ENCODE measurements around the gene PTPRT. TPM values are rescaled to one million over a fixed set of nuclear protein-coding genes. Genes with fewer than 3 reads are reported as not detected.

The PTPRT gene
- polyA plus RNA-seq, 10 donors, result 0.35 to 1.8 (median 0.64) TPM

DNA sequence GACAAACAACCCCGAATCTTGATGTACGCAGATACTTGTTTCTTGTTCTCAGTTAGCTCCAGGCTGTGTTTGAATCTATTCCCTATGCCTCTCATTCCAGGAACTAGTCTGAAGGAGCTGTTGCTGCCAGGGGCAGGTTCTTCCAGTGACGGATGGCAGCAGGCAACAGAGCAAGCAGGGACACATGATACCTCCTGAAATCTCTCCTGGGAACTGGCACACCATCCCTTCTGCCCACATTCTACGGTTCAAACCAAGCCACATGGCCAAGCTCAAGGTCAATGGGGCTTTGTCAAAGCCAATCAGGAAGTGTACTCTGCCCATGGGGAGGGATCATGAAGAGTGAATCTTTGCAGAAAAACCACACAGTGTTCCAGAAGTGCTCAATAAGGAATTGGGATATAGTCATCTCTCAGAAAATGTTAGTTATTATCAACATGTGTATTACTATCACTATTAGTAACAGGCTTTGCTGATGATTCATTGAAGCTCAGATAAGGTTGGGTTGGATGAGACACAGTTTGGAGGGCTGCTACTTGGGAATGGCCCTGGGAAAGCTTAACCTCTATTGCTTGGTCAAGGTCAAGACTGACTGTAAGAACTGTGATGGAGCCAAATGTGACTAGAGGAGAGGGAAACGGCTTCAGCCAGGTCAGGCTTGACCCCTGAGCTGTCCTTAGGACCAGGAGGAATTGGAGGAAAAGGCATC is 454.9 kb downstream of the PTPRT start:
- peak in 1 of 3 donors; percentile 27 for DNase-seq

GRCh38 chr20:42721923-42722322 is 467.8 kb downstream of the PTPRT start:
- no peak for DNase-seq

- DNase-seq, result no peak
These were observed 475.2 kb downstream of the PTPRT start for GRCh38 chr20:42714298-42715141.

GRCh38 chr20:42708266-42708665 is 481.4 kb downstream of the PTPRT start:
- DNase-seq, result no peak

- peak in 1 of 3 donors; percentile 18 for DNase-seq
These were observed 482.9 kb downstream of the PTPRT start for GRCh38 chr20:42706759-42707158.

DNA sequence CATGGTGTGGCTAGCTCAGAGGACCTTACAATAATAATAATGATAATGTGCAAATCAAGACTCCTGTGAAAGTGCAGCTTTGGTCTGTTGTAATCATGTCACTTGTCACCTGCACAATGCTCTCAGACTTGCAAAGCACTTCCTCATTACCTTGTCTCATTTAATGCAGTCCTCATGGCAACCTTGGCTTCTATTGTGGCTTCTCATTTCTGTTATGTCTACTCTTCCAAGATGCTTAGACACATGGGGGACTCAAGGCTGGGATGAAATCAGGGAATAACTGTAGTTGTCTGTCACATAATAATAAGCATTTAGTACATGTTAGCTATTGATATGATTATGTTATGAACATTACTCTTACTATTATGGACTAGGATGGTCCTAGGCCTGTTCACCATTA is 484.2 kb downstream of the PTPRT start:
- no peak for DNase-seq

DNA sequence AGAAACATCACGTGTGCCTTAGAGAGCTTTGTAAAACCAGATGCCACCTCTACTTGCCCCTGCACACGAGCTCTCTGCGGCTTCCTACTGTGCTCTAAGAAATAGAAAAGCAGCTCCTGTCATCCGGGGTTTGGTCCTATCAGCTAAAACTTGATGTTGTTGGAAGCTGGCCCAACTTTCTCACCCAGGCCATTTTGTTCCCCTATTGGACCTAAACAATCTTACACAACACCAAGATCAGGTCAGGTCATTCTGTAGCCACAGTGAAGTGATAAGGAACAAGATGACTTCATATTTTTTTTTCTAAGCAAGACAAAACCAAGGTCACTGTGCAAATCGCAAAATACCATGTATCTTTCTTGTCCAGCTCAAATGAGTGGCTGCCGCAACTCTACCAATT is 486.0 kb downstream of the PTPRT start:
- DNase-seq, result no peak

DNA sequence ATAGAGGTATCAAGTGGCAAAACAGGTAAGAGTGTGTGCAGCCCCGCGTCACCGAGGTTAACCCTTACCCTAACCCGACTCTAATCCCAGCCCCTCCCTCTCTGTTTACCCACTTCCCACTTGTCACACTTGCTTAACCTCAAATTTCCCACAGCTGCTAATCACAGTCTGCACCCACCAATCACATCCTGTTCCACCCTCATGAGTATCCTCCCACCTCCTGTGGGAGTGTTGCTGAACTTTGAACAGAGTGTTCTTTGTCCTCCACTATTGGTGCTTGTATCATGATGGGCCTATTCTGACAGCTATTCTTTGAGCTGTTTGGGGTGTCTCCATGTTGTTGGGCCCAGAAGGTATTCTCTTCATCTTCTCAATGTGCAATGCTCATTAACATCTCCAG is 487.8 kb downstream of the PTPRT start:
- DNase-seq, result no peak

DNA sequence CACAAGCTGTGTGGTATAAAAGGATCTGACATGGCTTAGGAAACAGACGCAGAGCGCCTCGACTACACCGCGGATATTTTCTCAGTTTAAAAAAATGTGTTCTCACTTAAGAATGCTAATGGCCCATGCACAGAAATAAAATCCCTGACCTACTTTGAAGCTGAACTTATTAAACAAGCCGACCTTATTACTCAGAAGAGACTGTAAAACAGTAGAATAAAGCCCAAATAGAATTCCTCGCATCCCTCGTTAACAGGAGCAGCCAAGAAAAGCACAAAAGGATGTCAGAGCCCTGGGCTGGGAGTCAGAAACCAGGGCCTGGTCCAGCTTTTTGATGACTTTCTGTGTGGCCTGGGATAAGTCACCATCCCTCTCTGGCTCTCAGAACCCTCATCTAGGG is 489.3 kb downstream of the PTPRT start:
- no peak for DNase-seq

DNA sequence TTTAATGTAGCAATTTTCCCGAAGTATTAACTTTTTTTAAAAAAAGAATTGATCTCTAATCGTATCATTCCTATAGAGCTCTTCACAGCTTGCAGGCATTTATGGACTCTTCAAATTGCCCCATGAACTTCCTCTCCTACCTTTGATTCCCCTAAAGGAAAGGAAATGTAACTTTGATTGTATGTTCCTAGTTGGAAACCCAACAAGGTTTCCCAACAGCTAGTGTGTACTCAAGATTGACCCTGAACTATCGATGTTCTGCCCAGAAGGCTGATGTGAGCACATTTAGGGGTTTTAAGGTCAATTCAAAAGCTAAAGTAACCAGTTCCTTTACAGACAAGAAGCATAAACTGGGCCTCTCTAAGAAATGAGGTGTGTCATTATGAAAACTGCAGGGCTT is 491.7 kb downstream of the PTPRT start:
- DNase-seq, result no peak

DNA sequence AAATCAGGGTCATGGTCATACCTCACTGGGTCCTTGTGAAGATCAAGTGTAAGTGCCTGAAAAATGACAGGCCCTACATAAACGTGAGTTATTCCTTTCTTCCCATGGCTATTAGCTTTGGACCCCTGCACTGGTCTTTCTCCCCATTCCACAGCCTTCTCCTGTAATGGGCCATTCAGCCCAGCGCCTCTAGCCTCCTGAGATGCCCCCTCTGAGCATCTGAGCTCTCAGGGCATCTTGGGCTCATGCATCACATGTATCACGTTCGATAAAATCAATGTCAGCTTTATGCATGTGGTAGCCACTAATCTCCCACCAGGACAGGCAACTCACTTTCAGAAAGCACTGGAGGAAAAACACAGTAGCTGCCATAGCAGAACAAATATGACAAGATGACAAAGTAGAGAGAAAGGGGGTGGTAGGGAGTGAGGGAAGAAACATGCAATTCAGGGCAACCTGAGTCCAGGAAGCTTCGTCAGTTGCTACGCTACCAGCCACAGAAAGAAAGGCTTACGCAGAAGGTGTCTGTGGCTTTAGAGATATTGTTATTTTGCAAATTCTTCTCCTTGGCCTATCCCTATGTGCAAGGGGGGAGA is 498.8 kb downstream of the PTPRT start:
- no peak for DNase-seq

DNA sequence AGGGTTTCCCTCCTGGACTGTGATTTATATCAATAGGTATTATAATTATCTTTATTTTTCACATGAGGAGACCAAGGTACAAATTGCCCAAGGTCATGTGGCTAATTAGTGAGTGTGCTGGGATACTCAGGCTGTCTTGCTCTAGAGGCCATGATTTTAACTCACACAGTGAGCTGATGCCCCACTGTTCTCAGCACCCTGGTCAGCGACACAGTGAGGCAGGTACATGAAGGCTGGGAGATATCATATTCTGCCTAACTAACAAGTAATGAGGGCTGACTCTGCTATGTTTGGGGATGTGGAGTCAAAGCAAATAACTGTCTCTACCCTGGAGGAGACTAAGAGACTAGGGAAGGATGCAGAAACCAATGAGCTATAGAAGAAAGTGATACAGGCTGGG is 501.1 kb downstream of the PTPRT start:
- peak in 2 of 3 donors; percentile 25 to 37 for DNase-seq

DNA sequence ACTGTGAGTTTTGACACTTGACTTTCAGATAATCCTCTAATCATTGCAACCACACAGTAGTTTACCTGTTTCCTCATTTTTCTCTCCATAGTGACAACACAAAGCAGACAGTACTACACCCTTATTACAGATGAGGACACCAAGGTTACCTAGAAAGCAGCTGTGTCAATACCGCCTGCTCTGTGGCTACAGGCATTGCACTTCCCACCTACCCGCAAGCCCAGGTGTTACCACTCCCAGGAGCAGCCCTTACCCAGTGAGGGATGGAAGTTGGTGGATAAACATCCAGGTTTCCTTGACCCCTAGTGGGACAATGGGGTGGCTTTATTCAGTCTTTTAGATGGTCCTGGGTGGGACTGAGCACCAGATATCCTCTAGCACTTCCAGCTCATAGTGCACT is 503.6 kb downstream of the PTPRT start:
- no peak for DNase-seq

- DNase-seq, result peak in 1 of 3 donors; percentile 9
These were observed 510.8 kb downstream of the PTPRT start for GRCh38 chr20:42678895-42679294.

GRCh38 chr20:42656130-42656529 is 533.6 kb downstream of the PTPRT start:
- no peak for DNase-seq

- DNase-seq, result peak in 1 of 3 donors; percentile 26
These were observed 537.4 kb downstream of the PTPRT start for GRCh38 chr20:42652266-42652665.

GRCh38 chr20:42650191-42650746 is 539.4 kb downstream of the PTPRT start:
- no peak for DNase-seq

DNA sequence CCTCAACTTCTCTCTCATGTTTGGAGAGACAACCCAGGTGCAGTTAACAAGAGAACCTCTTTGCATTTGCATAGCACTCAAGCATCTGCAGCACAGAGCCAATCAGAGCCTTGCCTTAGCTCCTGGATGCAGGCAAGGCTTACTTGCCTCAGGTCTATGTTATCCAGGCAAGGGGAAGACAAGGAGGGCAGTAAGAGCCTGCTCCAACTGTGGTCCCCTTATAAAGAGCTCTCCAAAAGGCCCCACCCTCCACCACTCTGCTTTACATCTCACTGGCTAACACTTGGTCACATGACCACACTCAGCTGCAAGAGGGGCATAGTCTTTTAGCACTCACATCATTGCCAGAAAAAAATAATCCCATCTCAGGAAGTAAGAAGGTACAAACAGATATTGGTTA is 540.0 kb downstream of the PTPRT start:
- DNase-seq, result no peak

- no peak for DNase-seq
These were observed 543.5 kb downstream of the PTPRT start for GRCh38 chr20:42646250-42646649.

DNA sequence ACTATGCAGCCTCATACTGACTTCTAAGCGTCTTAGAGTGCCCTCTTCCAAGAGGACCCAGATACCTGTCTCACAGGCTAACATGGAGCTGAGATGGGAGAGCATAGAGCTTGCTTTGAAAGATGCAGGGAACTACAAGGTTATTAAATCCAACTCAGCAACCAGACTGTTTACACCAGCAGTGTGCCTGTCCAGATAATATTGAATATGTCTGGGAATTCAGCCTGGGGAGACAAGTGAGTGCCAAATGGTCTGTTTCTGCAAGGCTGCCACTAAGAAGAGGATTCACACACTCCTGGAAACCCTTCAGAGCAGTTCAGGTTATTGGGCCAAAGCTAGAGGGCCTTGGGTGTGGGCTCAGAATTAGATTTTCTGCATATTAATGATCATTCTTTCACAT is 547.8 kb downstream of the PTPRT start:
- peak in 2 of 3 donors; percentile 26 to 43 for DNase-seq

DNA sequence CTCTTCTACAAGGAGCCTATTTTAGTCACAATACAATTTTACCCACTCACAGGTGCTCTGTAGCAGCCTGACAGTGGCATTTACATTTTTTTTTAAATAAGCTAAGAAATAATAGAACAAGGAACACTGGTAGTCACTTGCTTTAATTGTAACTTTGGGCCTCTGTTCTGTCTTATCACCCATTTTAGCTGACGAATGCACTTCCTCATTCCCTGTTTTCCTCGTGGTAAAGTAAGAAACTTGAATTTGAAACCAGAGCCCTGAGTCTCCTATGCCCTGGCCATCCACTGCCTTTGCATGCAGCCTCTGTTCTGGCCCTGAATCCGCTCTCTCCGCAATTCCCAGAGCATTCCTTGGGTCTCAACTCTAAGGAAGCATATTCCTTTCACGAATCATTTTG is 550.6 kb downstream of the PTPRT start:
- no peak for DNase-seq

- no peak for DNase-seq
These were observed 553.9 kb downstream of the PTPRT start for GRCh38 chr20:42635699-42636411.

Measured in muscle of back (tissue), 11 donors.